GM21515 (cell line): Measurements from ENCODE around the gene ARFGEF3.

Source experiments
- ATAC-seq: cut with Tn5 transposase; IDR thresholded peaks from one replicate; pipeline ENCODE4 v1.9.1; 2021; ENCODE audit not compliant: unreplicated experiment

Gene ARFGEF3

DNA sequence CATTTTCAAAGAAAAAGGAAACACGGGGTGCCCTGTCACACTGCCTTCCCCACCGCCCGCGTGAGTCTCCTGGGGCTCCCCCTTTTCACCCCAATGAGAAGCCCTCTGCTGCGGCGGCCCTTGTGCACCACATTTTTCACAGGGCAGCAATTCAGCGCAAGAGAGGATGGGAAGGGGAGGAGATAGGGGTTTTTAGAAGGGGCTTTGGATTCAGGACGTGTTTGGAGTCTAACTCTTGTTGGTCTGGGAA, 726 bp upstream of the ARFGEF3 start:
- ATAC-seq, result no peak

DNA sequence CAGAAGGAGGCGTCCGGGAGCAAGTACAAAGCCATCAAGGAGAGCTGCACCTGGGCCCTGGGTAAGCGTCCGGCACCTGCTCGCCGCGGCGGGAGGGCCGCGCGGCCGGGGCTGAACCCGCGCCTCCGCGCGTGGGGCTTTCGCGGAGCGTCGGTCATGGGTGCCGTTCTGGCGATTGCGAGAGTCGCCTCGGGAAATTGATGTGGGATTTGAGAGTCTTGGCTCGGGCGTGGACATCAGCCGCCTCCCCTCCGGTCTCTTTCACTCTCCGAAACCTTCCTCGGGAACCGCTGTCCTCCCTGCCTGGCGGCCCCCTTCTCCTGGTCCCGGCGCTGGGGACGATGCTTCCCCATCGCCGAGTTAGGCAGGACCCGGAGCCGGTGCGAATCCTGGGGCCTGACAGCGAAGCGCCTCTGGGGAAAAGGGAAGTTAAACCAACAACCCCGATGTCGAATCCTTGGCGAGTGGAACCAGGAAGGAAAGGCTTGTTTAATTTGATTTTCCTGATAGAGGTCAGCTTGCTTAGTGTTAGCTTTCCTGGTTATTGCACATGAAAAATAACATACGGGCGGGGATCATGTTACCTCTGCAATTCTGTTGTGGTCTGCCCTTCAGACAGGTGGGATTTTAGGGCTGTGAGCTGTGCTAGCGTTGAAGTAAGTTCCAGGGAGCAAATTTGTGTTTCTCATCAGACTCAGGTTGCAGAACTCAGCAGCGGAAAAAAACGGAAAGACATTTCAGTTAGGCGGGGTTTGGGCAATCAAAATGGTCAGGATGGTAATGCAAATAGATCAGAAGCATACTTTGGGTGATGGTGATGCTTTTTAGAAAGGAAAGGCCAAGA, 594 bp downstream of the ARFGEF3 start:
- peak; percentile 27 for ATAC-seq

DNA sequence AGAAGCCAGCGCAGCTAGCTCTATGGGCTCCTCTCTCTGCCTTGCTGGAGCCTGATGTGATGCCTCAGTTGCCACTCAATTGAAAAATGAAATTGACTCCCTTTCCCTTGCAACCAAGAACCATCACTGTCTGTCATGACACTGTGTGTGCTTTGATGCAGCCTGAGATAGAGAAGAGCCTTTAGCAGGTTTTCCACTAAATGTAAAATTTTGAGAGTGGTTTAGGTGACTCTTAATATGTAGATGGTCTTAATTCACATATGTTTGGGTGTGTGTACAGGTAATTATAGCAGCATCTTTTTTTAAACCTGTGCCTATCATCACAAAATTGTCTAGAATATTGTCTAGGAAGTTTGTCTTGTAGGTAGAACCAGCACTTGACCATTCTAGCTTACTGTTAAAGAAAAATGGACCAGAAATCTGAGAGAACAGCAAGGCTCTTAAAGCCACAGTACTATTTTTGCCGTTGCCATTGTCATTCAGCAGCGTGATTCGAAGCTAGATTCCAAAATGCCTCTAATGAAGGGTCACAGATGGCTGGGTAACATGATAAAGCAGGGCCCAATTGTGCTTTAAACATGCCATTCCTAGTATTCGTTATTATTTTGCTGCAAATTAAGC, 1.3 kb downstream of the ARFGEF3 start:
- ATAC-seq, result no peak

DNA sequence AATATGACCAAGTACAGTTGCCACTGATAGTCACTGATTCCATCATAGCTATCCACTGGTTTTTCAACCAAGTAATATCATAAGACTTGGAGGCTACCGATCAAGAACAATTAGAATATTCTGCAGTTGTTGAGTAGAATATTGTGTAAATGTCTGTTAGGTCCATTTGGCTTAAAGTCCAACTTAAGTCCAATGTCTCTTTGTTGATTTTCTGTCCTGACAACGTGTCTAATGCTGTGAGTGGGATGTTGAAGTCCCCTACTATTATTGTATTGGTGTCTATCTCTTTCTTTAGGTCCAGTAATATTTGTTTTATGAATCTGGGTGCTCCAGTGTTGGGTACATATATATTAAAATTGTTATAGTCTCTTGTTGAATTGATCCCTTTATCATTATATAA, 13.9 kb downstream of the ARFGEF3 start:
- ATAC-seq, result no peak

DNA sequence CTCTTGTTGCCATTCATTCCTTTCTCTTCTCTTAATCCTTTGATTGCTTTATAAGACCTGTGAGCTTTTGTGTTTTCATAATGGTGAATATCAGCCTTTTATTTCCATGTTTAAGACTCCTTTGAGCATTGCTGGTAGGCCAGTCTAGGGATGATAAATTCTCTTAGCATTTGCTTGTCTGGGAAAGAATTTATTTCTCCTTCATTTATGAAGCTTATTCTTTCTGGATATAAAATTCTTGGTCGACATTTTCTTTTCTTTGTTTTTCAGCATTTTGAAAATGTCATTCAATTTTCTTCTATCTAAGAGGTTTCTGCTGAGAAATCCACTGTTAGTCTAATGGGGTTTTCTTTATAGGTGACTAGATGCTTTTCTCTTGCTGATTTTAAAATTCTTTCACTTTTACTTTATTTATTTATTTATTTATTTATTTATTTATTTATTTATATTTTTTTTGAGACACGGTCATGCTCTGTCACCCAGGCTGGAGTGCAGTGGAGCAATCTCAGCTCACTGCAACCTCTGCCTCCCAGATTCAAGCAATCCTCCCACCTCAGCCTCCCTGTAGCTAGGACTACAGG, 15.0 kb downstream of the ARFGEF3 start:
- ATAC-seq, result no peak

DNA sequence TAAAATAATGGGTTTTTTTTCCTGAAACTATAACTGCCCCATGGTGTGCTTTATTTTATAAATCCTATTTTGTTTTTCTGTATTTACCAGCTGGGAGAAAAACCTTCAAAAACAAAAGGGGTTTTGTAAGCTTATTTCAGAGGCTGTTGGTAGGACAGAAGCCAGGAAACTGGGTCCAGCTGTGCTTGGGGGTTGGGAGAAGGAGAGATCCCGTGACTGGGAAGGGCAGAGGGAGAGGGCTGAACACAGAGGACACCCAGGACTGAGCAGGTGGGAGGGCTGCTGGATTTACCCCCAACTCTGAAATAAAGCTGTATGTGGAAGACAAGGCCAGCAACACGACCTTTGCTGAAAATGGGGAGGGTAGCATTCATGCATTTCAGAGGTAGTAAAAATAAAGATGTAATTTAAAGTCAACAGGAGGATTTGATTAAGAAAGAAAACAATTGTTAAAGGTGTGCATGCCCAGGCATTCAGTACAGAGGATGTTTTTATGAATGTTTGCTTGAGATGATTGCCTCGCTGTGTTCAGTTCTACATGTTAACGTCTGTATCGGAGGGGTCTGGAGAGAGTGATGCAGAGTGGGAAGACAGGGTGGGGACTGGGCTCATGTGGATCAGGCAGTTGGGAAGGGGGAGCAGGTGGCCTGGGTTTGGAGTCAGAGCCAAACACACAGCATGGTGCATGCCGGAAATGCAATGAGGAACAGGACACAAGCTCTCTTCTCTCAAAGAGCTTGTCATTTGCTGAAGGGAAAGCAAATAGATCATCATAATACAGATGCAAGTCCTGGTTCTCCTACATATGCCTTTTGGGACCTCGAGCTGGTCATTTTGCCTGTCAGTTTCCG, 21.4 kb downstream of the ARFGEF3 start:
- no peak for ATAC-seq

DNA sequence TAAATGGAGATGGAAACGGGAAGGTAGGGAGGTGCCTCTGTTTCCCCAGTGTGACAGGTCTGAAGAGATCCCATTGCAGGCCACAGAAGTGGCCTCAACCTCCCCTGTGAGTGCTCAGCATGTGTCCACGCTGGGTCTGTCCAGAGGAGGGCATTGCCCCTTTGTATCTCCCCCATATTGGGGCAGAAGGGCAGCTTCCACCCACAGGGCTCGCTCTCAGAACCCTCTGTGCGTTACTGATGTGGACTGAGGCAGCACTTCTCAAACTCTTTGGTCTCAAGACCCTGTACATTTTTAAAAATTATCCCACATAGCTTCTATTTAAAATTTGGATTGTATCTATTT, 22.0 kb downstream of the ARFGEF3 start:
- ATAC-seq, result no peak

DNA sequence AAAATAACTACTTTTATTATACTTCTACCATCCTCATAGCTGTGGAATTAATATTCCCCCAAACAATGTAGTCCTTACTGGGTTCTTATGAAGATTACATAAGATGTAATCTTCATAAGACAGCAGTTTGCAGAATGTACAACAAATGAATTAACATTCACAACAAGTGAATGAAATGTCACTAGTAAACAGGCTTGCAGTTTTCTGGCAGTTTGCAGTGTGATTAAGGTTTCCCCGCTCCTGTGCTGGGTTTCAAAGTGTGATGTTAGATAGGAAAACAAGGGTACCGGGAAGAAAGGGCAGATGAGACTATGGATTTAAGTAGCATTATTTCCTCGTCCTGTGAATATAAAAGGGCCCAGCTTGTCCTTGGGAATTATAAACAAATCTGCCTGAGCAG, 22.5 kb downstream of the ARFGEF3 start:
- no peak for ATAC-seq

DNA sequence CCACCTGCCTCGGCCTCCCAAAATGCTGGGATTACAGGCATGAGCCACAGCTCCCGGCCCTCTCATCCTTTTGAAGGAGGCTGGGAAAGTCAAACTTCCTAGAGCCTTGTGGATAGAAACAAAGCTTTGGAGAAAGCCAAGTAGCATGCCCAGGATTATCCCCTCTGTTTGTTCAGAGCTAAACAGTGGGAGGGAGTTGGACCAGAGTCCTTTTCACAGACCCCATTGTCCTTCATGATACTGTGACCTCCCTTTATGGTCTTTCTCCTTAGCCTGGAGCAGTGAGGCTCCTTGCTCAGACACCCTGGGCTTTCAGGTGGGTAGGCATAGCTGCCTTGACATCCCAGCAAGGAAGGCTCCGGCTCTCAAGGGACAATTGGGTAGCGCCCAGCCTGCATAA, 25.4 kb downstream of the ARFGEF3 start:
- no peak for ATAC-seq

DNA sequence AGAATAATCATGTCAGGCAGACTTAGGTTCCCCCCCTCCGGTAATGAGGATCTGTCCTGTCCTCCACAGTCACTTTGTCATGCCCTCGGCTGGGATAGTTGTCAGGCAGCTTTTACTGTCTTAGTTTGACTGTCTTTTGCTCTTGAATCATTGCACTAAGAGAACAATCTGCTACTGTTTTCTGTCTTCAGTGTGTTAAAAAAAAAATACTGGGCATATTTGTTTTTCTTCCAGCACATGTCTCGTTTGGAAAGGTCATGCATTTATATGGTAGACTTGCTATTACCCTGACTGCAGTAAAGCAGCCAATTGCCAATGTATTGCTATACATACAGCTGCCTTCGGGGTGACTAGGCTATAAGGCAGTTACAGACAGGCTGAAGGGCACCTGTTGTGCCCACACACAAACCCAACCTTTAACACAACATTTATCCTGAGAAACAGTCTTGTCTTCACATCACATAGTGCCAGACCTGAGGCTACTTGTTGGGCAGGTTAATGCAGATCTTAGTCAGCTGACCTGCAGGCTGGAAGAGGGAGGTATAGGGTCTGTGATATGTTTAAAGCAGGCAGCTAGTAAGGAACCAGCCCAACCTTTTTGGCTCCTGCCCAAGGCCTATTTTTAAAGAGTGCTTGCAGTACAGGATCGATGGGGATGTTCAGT, 26.7 kb downstream of the ARFGEF3 start:
- ATAC-seq, result no peak

DNA sequence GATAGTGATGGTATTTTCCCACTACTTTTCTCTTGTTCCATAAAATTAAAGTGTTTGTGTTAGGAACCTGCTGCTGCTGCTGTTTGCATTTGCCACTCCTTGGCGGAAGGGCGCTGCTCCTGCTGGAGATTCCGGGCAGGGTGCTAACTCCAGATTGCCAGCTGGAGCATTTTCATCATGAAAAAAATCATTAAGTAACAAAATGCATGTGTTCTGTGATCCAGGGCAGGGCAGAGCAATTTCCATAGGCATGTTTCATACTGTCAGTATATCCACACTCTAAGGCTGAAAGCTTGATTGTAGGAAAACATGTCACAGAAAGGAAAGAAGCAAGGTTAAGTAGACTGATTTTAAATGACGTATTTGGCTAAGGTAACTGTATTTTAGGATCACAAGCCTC, 32.5 kb downstream of the ARFGEF3 start:
- ATAC-seq, result no peak

DNA sequence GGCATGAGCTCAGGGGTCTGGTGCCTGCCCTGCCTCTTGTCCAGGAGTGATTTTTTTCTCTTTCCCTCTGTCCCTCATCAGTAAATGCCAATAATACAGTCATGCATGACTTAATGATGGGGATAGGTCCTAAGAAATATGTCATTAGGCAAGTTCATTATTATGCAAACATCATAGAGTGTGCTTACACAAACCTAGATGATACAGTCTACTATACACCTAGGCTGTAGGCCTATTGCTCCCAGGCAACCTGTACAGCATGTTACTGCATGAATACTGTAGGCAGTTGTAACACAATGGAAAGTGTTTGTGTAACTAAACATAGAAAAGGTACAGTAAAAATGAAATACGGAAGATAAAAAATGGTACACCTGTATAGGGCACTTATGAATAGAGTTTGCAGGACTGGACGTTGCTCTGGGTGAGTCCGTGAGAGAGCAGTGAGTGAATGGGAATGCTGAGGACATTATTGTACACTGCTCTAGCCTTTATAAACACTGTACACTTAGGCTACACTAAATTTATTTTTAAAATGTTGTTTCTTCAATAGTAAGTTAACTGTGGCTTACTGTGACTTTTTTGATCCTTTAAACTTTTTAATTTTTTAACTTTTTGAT, 34.5 kb downstream of the ARFGEF3 start:
- ATAC-seq, result no peak

DNA sequence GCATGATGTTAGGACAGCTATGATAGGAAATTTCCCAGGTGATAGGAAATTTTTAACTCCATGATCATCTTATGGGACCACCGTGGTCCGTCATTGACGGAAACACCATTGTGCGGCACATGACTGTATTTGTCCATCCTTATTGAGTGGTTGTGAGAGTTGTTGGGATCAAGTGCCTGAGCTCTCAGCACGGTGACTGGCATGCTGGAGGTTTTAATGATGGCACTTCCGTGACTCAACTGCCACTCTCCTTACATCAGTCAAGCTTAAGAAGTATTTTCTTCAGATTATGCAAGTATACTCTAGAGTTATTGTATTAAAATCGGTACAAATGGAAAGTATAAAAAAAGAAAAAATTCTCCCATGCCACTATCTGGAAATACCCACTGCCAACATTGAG, 35.8 kb downstream of the ARFGEF3 start:
- no peak for ATAC-seq

DNA sequence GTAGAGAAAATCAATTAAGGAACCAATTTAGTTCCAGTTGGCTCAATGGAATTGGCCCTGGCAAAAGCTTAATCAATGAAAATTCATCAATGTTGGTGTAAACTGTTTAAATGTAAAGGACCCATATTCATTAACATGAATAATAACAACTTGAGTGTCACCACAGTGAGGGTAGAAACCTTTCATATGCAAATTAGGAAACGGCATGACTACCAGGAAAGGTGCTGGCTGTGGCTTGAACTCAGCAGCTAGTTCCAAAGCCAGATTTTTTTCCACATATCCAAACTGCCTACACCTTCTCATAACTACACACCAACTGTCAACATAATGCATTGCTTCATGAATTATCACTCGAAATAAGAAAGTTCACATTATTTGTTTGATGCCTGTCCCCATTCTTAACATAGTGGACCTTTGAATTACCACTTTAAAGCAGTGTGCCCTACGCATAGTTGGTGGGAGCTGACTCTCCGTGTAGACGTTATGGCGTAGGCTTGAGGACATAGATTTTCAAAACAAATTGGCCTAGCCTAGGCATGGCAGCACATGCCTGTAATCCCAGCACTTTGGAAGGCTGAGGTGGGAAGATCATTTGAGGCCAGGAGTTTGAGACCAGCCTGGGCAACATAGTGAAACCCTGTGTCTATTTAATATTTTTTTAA, 36.8 kb downstream of the ARFGEF3 start:
- no peak for ATAC-seq

DNA sequence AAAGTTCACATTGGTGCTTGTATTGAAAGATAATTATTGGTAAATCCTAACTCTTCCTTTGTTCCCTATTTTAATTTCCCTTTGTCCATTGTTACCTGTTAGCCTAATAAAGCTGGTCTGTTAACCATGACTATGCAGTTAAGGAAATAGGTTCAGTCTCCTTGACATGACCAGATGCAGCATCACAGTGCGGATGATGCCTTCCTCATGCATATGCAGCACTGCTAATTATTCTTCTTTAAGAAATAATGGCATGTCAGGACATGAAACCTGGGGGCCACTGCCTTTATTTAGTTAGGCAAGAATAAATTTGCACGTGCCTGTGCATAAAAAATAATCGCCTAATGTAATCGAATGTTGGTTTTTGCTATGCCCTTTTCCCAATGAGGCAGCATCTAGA, 40.1 kb downstream of the ARFGEF3 start:
- ATAC-seq, result no peak

DNA sequence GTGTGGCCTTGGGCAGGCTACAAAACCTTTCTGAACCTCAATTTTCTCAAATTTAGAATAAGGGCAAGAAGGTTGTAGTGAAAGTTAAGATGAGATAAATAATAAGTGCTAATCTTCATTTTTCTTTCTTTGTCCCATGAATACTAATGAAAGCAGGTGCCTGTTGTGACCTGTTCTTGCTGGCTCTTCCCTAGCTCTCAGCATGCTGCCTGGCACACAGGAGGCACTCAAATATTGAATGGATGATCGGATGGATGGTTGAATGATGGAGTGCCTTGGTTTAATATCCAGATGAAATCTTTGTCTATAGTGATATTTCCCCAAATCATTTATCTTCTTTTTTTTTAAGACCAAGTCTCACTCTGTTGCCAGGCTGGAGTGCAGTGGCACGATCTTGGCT, 41.6 kb downstream of the ARFGEF3 start:
- no peak for ATAC-seq

DNA sequence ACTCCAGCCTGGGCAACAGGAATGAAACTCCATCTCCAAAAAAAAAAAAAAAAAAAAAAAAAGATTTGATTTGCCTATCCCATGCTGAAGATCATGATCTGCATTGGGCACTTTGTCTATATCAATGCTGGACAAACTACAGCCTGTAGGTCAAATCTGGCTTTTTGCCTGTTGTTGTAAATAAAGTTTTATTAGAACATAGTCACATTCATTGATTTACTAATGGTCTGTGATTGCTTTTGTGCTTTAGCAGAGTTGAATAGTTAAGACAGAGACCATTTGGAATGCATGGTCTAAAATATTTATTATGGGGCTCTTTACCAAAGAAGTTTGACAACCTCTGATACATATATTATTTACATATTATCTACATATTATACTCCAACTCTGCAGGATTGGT, 42.6 kb downstream of the ARFGEF3 start:
- ATAC-seq, result no peak

DNA sequence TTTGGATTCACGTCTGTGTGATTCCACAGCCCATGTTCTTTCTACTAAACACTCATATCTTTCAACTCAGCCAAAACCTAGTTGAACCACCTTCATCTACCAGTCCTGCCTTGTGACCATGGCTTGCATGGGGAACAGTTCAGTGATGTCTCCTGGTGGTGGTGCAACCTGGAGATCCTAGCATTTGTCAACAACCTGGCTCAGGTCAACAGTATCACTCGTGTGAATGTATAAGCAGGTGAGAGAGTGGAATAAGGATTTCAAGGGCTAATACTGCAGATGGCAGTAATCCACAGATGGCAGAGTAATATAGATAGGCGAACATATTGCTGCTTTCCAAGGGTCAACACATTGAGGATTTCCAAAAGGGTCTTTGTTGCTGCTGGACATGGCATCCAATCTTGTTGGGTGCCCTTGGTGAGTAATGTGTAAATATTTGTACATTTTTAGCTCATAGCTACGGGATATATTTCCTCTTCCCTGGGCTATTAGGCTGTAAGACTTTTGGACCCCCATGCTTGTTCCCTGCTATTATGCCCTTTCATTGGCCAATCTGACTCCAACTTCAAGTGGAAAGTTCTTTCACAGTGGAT, 43.1 kb downstream of the ARFGEF3 start:
- ATAC-seq, result no peak

DNA sequence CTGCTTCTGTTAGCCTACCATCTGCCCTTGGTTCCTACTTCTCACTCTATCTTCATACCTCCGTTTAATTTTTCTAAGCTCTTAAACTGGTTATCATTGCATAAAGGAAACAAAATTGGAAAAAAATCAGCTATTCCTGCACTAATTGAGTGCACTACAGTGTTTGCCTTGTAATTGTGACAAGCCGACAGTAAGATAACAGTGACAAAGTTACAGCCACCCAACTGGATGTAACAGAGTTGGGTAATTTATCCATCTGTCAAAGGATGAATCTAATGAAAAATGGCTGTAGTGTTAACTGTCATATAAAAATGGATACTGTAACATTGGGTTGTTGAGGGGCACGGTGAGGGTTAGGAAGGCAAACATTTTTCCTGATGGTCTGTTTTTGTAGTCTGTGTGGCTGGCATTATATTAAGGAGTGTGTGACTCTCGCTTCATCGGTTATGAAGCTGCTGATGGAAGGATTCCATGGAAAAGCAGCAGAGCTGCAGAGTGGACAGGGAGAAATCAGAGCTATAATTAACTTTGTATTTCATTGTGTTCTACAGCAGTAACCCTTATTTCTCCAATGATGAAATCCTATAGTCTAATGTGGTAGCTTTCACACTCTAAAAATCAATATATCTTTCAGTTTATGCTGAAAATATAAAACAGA, 43.8 kb downstream of the ARFGEF3 start:
- no peak for ATAC-seq

DNA sequence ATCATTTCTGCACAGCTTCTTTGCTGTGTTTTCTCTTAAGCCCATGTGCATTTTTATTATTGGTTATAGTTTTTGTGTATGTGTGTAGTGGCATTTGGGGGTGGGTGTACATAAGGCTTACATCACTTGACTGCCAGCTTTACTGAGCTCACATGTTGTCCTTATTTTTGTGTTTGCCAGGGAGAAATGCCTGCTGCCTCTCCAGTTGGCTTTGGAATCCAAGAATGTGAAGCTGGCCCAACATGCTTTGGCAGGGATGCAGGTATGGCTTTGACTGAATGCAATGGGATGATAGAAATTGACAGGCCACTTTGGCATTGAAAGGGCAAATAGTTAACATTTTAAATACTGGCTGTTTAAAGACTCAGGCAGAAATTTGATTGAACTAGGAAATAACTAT, 45.1 kb downstream of the ARFGEF3 start:
- ATAC-seq, result no peak
